Lower leg skin (tissue), 3 donors: ENCODE measurements around the gene PTDSS2.

Source experiments
- CTCF ChIP-seq, 3 donors: fragments of 450-650 bp; IDR thresholded peaks; one replicate each; pipeline ENCODE4 v1.5.1; 2016; ENCODE audit warnings: antibody characterized with exemption in 3 of 3, mild to moderate bottlenecking in 3 of 3, moderate library complexity in 2 of 3
- POLR2A ChIP-seq, 2 donors: fragments of 450-650 bp; IDR thresholded peaks; one replicate each; pipeline ENCODE4 v1.6.1; 2016 to 2017; ENCODE audit warnings: antibody characterized with exemption in 2 of 2, mild to moderate bottlenecking in 1 of 2, moderate library complexity in 1 of 2

- TF ChIP-seq CTCF (IDR thresholded peaks at IDR 0.05) = no peak
- TF ChIP-seq POLR2A (IDR thresholded peaks at IDR 0.05) = no peak
Measured at GRCh38 chr11:537622-538430, 87.7 kb downstream of the PTDSS2 start.
